ENCODE measurements around the gene COMMD1. TPM values are rescaled to one million over a fixed set of nuclear protein-coding genes. Genes with fewer than 3 reads are reported as not detected.

COMMD1 gene
- total RNA-seq, 1 donor from 2014 or later, result 43.0 TPM

GRCh38 chr2:61924895-61925663 is 19.6 kb downstream of the COMMD1 start:
- Histone ChIP-seq H3K27me3 (no peaks in the 10 kb centered on the region), H3K4me1 (no peaks in the 10 kb centered on the region), H3K9me3 (no peaks in the 10 kb centered on the region), H3K36me3 (no peaks in the 10 kb centered on the region), H3K27ac (no peak overlapping the region), H3K4me3 (no peak overlapping the region)
- no peak for TF ChIP-seq POLR2A (IDR thresholded peaks at IDR 0.05)
- no peak for TF ChIP-seq CTCF (IDR thresholded peaks at IDR 0.05)
- no peak for TF ChIP-seq POLR2AphosphoS5 (IDR thresholded peaks at IDR 0.05; ENCODE audit: insufficient read depth in 1 of 2, low read depth in 1 of 2)
- DNase-seq (ENCODE audit: extremely low spot score in 2 of 2), result no peak
- intact Hi-C loops (cut with DNase I), result loop anchor here (5.0 kb wide), 1 partner anchor 272 kb away; the partner anchor contains the start of gene B3GNT2

GRCh38 chr2:61926531-61927477 is 21.3 kb downstream of the COMMD1 start:
- no peaks in the 10 kb centered on the region for H3K27me3 ChIP-seq
- no peak overlapping the region for H3K27ac ChIP-seq
- TF ChIP-seq POLR2A (IDR thresholded peaks at IDR 0.05), result no peak
- TF ChIP-seq POLR2AphosphoS5 (IDR thresholded peaks at IDR 0.05; ENCODE audit: insufficient read depth in 1 of 2, low read depth in 1 of 2), result no peak
- TF ChIP-seq CTCF (IDR thresholded peaks at IDR 0.05), result no peak
- intact Hi-C loops (cut with DNase I), result no loop called here
- no peak for DNase-seq (ENCODE audit: extremely low spot score in 2 of 2)
- H3K36me3 ChIP-seq, result no peaks in the 10 kb centered on the region
- H3K4me3 ChIP-seq, result no peak overlapping the region
- no peaks in the 10 kb centered on the region for H3K9me3 ChIP-seq
- H3K4me1 ChIP-seq, result no peaks in the 10 kb centered on the region

- intact Hi-C loops (cut with DNase I), result no loop called here
- no peak for DNase-seq (ENCODE audit: extremely low spot score in 2 of 2)
These were observed 23.5 kb downstream of the COMMD1 start for GRCh38 chr2:61928826-61929461.

GRCh38 chr2:61937098-61937497 is 31.6 kb downstream of the COMMD1 start:
- DNase-seq (ENCODE audit: extremely low spot score in 2 of 2), result no peak
- Histone ChIP-seq H3K27ac (no peak overlapping the region), H3K36me3 (no peaks in the 10 kb centered on the region), H3K27me3 (no peaks in the 10 kb centered on the region), H3K9me3 (no peaks in the 10 kb centered on the region), H3K4me1 (no peaks in the 10 kb centered on the region), H3K4me3 (no peak overlapping the region)
- intact Hi-C loops (cut with DNase I), result no loop called here
- TF ChIP-seq POLR2AphosphoS5 (IDR thresholded peaks at IDR 0.05; ENCODE audit: insufficient read depth in 1 of 2, low read depth in 1 of 2) (no peak), POLR2A (IDR thresholded peaks at IDR 0.05) (no peak), CTCF (IDR thresholded peaks at IDR 0.05) (no peak)

More at GRCh38 chr2:61928826-61929461, 23.5 kb downstream of the COMMD1 start:
- TF ChIP-seq POLR2AphosphoS5 (IDR thresholded peaks at IDR 0.05; ENCODE audit: insufficient read depth in 1 of 2, low read depth in 1 of 2) (no peak), POLR2A (IDR thresholded peaks at IDR 0.05) (no peak), CTCF (IDR thresholded peaks at IDR 0.05) (no peak)
- no peaks in the 10 kb centered on the region for H3K36me3 ChIP-seq
- H3K4me1 ChIP-seq, result no peaks in the 10 kb centered on the region
- no peak overlapping the region for H3K27ac ChIP-seq
- no peaks in the 10 kb centered on the region for H3K9me3 ChIP-seq
- H3K4me3 ChIP-seq, result no peak overlapping the region
- H3K27me3 ChIP-seq, result no peaks in the 10 kb centered on the region

Data from vagina (tissue), 2 donors.